ENCODE results near the gene PEX5L. TPM values are rescaled to one million over a fixed set of nuclear protein-coding genes. Genes with fewer than 3 reads are reported as not detected.

PEX5L gene
- total RNA-seq, 6 experiments from 2014 or later, result 0.09 to 0.28 (median 0.11) TPM; not detected in 1

- H3K4me1 Mint-ChIP-seq (ENCODE audit: low read depth), result peaks cover 10% of the 10 kb centered on the region; the same call in 1 of the 2 replicates
- no peak for DNase-seq
- no peaks in the 10 kb centered on the region for H3K36me3 Mint-ChIP-seq (ENCODE audit: low read depth)
- no peak for TF ChIP-seq CTCF (IDR thresholded peaks at IDR 0.05)
- H3K27ac Mint-ChIP-seq, result no peak overlapping the region
- H3K9me3 Mint-ChIP-seq, result no peaks in the 10 kb centered on the region
- peaks cover 8% of the 10 kb centered on the region for H3K27me3 Mint-ChIP-seq (ENCODE audit: insufficient read depth)
- no peak overlapping the region for H3K4me3 Mint-ChIP-seq
These were observed 207.3 kb downstream of the PEX5L start for GRCh38 chr3:179829401-179829800.

GRCh38 chr3:179828738-179829137, 208.0 kb downstream of the PEX5L start:
- Mint-ChIP-seq H3K36me3 (ENCODE audit: low read depth) (no peaks in the 10 kb centered on the region), H3K27ac (no peak overlapping the region), H3K4me3 (no peak overlapping the region), H3K9me3 (no peaks in the 10 kb centered on the region), H3K4me1 (ENCODE audit: low read depth) (peaks cover 10% of the 10 kb centered on the region; the same call in 1 of the 2 replicates), H3K27me3 (ENCODE audit: insufficient read depth) (peaks cover 7% of the 10 kb centered on the region)
- DNase-seq, result no peak
- TF ChIP-seq CTCF (IDR thresholded peaks at IDR 0.05), result no peak

- Mint-ChIP-seq H3K4me3 (no peak overlapping the region), H3K36me3 (ENCODE audit: low read depth) (no peaks in the 10 kb centered on the region), H3K9me3 (no peaks in the 10 kb centered on the region), H3K27ac (no peak overlapping the region), H3K27me3 (ENCODE audit: insufficient read depth) (peaks cover 7% of the 10 kb centered on the region), H3K4me1 (ENCODE audit: low read depth) (peaks cover 10% of the 10 kb centered on the region; the same call in 1 of the 2 replicates)
- TF ChIP-seq CTCF (IDR thresholded peaks at IDR 0.05), result no peak
- DNase-seq, result no peak
These were observed 210.5 kb downstream of the PEX5L start for GRCh38 chr3:179826247-179826637.

GRCh38 chr3:179825527-179826246, 211.1 kb downstream of the PEX5L start:
- H3K9me3 Mint-ChIP-seq, result no peaks in the 10 kb centered on the region
- no peak for DNase-seq
- H3K4me1 Mint-ChIP-seq (ENCODE audit: low read depth), result peaks cover 10% of the 10 kb centered on the region; the same call in 1 of the 2 replicates
- H3K27me3 Mint-ChIP-seq (ENCODE audit: insufficient read depth), result peaks cover 7% of the 10 kb centered on the region
- H3K4me3 Mint-ChIP-seq, result no peak overlapping the region; the same call in 1 of the 2 replicates
- H3K36me3 Mint-ChIP-seq (ENCODE audit: low read depth), result no peaks in the 10 kb centered on the region
- H3K27ac Mint-ChIP-seq, result no peak overlapping the region
- no peak for TF ChIP-seq CTCF (IDR thresholded peaks at IDR 0.05)

GRCh38 chr3:179822296-179822695, 214.4 kb downstream of the PEX5L start:
- Mint-ChIP-seq H3K4me1 (ENCODE audit: low read depth) (peaks cover 5% of the 10 kb centered on the region; the same call in 1 of the 2 replicates), H3K27me3 (ENCODE audit: insufficient read depth) (peaks cover 7% of the 10 kb centered on the region), H3K4me3 (no peak overlapping the region), H3K9me3 (no peaks in the 10 kb centered on the region), H3K36me3 (ENCODE audit: low read depth) (no peaks in the 10 kb centered on the region), H3K27ac (no peak overlapping the region)
- no peak for DNase-seq
- TF ChIP-seq CTCF (IDR thresholded peaks at IDR 0.05), result no peak
